Prostate gland (tissue), 2 donors: ENCODE data around the gene ZBTB32. TPM values are rescaled to one million over a fixed set of nuclear protein-coding genes. Genes with fewer than 3 reads are reported as not detected.

Source experiments
- DNase-seq: peaks from one replicate; pipeline ENCODE4 v3.0.0-alpha.2; 2019; ENCODE audit warnings: low spot score
- H3K27ac ChIP-seq, 2 donors: fragments of 200-600 bp; sonication (generic); 2 replicates each; pipeline ENCODE4 v1.5.1; 2017 to 2019
- H3K27me3 ChIP-seq: fragments of 200-600 bp; sonication (generic); replicated peaks from 2 replicates; pipeline ENCODE4 v1.5.1; 2019; ENCODE audit not compliant: insufficient read depth
- H3K36me3 ChIP-seq, 2 donors: fragments of 200-600 bp; sonication (generic); 1 replicate in 1 of 2; 2 replicates in 1 of 2; pipeline versions ENCODE4 v1.5.1 to v1.8.1; 2017 to 2019
- H3K4me1 ChIP-seq: fragments of 200-600 bp; sonication (generic); replicated peaks from 2 replicates; pipeline ENCODE4 v1.5.1; 2019
- H3K4me3 ChIP-seq, 2 donors: fragments of 200-600 bp; sonication (generic); 2 replicates each; pipeline ENCODE4 v1.5.1; 2017 to 2019
- H3K9me3 ChIP-seq: fragments of 200-600 bp; sonication (generic); 2 replicates; pipeline ENCODE4 v1.5.1; 2017
- POLR2A ChIP-seq: fragments of 450-650 bp; IDR thresholded peaks from one replicate; pipeline ENCODE4 v1.6.1; 2016; ENCODE audit warnings: antibody characterized with exemption, mild to moderate bottlenecking
- POLR2AphosphoS5 ChIP-seq: sonication (generic); formaldehyde crosslinking; IDR thresholded peaks from one replicate; pipeline ENCODE4 v1.6.1; 2017; ENCODE audit warnings: antibody characterized with exemption
- WGBS: methylation state at CpG from one replicate; pipeline ENCODE4 v1.1.5; 2018; 5-methylcytosine and 5-hydroxymethylcytosine counted together
- intact Hi-C: fragments of 100-400 bp; cut with DNase I; formaldehyde crosslinking; loops from one replicate; pipeline ENCODE4 v1.14.2; 2022
- total RNA-seq, 2 donors: library from RNA; depleted of rRNA; stranded (reverse); fragments of >200 nt; gene quantifications; one replicate each; pipeline ENCODE4 v1.1.0, GENCODE V29; 2016
- TF ChIP-seq, protein P1 (sequence below), 4 experiments: fragments of 200-600 bp in 2 of 4; fragments of 450-650 bp in 2 of 4; sonication (generic) in 2 of 4; IDR thresholded peaks; 1 replicate in 3 of 4; 2 replicates in 1 of 4; pipeline ENCODE4 v1.5.1; 2016 to 2019; ENCODE audit warnings: antibody characterized with exemption in 4 of 4, mild to moderate bottlenecking in 2 of 4, moderate library complexity in 2 of 4

ZBTB32 gene
- total RNA-seq, 2 donors from 2014 or later, result 3.1 TPM; not detected in 1

- Histone ChIP-seq H3K4me1 (no peaks in the 10 kb centered on the region), H3K4me3 (no peak overlapping the region), H3K9me3 (no peaks in the 10 kb centered on the region), H3K36me3 (peaks cover 0 to 7% of the 10 kb centered on the region in 2 donors), H3K27me3 (no peaks in the 10 kb centered on the region), H3K27ac (no peak overlapping the region)
- DNase-seq, result no peak
- 96% methylated on average over 6 of the region's 6 CpGs for WGBS
- intact Hi-C loops, result no loop called here
- TF ChIP-seq POLR2AphosphoS5 (no peak), POLR2A (no peak)
- TF ChIP-seq, protein P1, sequence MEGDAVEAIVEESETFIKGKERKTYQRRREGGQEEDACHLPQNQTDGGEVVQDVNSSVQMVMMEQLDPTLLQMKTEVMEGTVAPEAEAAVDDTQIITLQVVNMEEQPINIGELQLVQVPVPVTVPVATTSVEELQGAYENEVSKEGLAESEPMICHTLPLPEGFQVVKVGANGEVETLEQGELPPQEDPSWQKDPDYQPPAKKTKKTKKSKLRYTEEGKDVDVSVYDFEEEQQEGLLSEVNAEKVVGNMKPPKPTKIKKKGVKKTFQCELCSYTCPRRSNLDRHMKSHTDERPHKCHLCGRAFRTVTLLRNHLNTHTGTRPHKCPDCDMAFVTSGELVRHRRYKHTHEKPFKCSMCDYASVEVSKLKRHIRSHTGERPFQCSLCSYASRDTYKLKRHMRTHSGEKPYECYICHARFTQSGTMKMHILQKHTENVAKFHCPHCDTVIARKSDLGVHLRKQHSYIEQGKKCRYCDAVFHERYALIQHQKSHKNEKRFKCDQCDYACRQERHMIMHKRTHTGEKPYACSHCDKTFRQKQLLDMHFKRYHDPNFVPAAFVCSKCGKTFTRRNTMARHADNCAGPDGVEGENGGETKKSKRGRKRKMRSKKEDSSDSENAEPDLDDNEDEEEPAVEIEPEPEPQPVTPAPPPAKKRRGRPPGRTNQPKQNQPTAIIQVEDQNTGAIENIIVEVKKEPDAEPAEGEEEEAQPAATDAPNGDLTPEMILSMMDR (IDR thresholded peaks at IDR 0.05), result no peak
These were observed 42.4 kb upstream of the ZBTB32 start for GRCh38 chr19:35661995-35662340.

DNA sequence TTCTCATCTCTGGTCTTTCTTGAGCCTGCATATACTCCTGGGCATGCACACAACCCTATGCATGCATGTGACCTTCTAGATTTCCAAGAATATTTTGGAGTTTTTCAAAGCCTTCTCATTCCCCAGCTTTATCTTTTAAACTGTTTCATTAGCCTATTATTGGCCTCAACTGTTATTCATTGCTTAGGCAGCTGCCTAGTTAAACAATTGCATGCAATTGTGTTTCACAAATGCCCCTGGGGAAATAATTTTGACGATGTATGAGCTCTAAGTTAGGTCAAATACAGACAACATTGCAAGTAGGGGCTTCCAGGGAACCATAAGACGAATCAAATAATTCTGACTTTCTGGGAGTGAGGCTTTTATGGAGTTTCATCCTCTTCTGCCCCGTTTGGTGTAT lies 40.4 kb upstream of the ZBTB32 start:
- TF ChIP-seq POLR2AphosphoS5, result no peak
- no peak for TF ChIP-seq POLR2A
- TF ChIP-seq, protein P1 (IDR thresholded peaks at IDR 0.05), result no peak
- Histone ChIP-seq H3K4me3 (no peak overlapping the region), H3K27me3 (no peaks in the 10 kb centered on the region), H3K27ac (no peak overlapping the region), H3K9me3 (no peaks in the 10 kb centered on the region), H3K36me3 (peaks cover 0 to under 1% of the 10 kb centered on the region in 2 donors), H3K4me1 (no peaks in the 10 kb centered on the region)
- DNase-seq, result no peak
- intact Hi-C loops, result no loop called here
- WGBS, result 53% methylated on average over 3 of the region's 3 CpGs

GRCh38 chr19:35665157-35665556 lies 39.2 kb upstream of the ZBTB32 start:
- Histone ChIP-seq H3K4me1 (no peaks in the 10 kb centered on the region), H3K9me3 (no peaks in the 10 kb centered on the region), H3K4me3 (no peak overlapping the region), H3K27ac (no peak overlapping the region), H3K27me3 (no peaks in the 10 kb centered on the region), H3K36me3 (no peaks in the 10 kb centered on the region)
- no peak for TF ChIP-seq POLR2A
- TF ChIP-seq POLR2AphosphoS5, result no peak
- TF ChIP-seq, protein P1 (IDR thresholded peaks at IDR 0.05), result no peak
- no peak for DNase-seq
- intact Hi-C loops, result no loop called here
- WGBS, result 96% methylated on average over 19 of the region's 24 CpGs

DNA sequence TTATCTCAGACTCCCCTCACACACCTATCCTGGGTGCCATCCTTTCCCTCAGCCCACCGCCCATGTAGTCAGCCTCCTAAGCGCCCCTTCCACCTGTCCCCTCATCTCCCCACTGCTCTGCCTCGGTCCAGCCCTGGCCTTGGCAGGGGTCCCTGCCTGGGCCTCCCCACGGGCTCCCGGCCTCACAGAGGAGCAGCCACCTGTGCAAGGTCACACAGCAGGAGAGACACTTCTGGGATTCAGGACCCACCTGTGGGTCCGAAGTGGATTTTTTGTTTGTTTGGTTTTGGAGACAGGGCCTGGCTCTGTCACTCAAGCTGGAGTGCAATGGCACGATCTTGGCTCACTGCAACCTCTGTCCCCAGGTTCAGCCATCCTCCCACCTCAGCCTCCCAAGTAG lies 38.8 kb upstream of the ZBTB32 start:
- TF ChIP-seq POLR2A, result no peak
- TF ChIP-seq, protein P1 (IDR thresholded peaks at IDR 0.05), result no peak
- no peak for TF ChIP-seq POLR2AphosphoS5
- no peaks in the 10 kb centered on the region for H3K36me3 ChIP-seq
- no peak for DNase-seq
- no peaks in the 10 kb centered on the region for H3K9me3 ChIP-seq
- no peak overlapping the region for H3K27ac ChIP-seq
- H3K4me1 ChIP-seq, result no peaks in the 10 kb centered on the region
- no peak overlapping the region for H3K4me3 ChIP-seq
- intact Hi-C loops, result no loop called here
- no peaks in the 10 kb centered on the region for H3K27me3 ChIP-seq
- 61% methylated on average over 7 of the region's 7 CpGs for WGBS

DNA sequence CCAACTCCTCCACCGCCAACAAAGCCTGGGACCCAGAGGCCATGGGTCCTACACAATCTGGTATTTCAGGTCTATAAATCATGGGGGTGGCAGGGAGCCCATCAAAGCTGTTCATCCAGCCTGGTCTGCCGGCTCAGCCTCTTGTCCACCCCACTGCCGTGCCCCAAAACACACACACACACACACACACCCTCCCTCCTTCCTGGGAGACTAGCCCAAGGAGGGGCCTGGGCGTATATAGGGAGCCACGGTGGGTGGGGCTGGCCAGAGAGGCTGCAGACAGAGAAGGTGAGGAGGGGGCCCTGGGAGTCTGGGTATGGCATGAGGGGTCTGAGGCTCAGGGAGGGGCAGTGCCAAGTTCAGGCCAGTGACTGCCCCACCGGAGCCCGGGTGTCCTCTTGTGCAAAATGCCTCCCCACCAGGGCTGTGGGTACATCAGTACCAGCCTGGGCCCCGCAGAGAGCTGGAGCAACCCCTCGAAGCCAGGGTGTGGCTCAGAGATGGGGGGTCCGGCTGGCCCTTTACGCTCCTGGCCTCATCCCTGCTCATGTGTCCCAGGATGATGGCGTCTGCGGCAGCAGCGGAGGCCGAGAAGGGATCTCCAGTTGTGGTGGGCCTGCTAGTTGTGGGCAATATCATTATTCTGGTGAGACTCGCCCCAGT lies 38.0 kb upstream of the ZBTB32 start, which contains the start of gene UPK1A:
UPK1A (plus strand) TSS at position 267 of the 663 bp plus-strand sequence; CDS start at position 563, 296 bp downstream.
- Histone ChIP-seq H3K36me3 (no peaks in the 10 kb centered on the region), H3K27me3 (no peaks in the 10 kb centered on the region), H3K27ac (no peak within 1 kb of the TSS), H3K4me3 (no peak within 1 kb of the TSS), H3K4me1 (no peaks in the 10 kb centered on the region), H3K9me3 (no peaks in the 10 kb centered on the region)
- WGBS, result 35% methylated on average over 7 of the region's 16 CpGs
- TF ChIP-seq POLR2A (no peak), POLR2AphosphoS5 (peak; percentile 70)
- TF ChIP-seq, protein P1 (IDR thresholded peaks at IDR 0.05), result no peak
- peak; percentile 63 for DNase-seq
- intact Hi-C loops, result no loop called here
